H1 (cell line): Measurements from ENCODE around the gene TMEM178B. TPM values are rescaled to one million over a fixed set of nuclear protein-coding genes. Genes with fewer than 3 reads are reported as not detected.

Experiments
- ASH2L ChIP-seq: fragments of 200-600, 300-600 bp; sonication (generic); IDR thresholded peaks from one replicate; pipeline ENCODE4 v1.7.1; 2017; ENCODE audit warnings: low read length
- CREB1 ChIP-seq: IDR thresholded peaks from 2 replicates; pipeline ENCODE4 v1.6.1; 2012; ENCODE audit warnings: inconsistent platforms
- CTBP2 ChIP-seq: IDR thresholded peaks from 2 replicates; pipeline ENCODE4 v1.7.0; 2011; ENCODE audit warnings: borderline replicate concordance, mild to moderate bottlenecking, moderate library complexity, mixed read lengths, low read length; ENCODE audit not compliant: insufficient read depth, insufficient read length
- FOSL1 ChIP-seq: IDR thresholded peaks from 2 replicates; pipeline ENCODE4 v1.6.1; 2011; ENCODE audit warnings: mild to moderate bottlenecking, low read depth, low read length, moderate library complexity; ENCODE audit not compliant: insufficient read depth
- GABPA ChIP-seq: IDR thresholded peaks from 2 replicates; pipeline ENCODE4 v1.6.1; 2011; ENCODE audit warnings: mild to moderate bottlenecking, low read length, moderate library complexity, borderline replicate concordance; ENCODE audit not compliant: insufficient read depth
- GTF2F1 ChIP-seq: IDR thresholded peaks from 2 replicates; pipeline ENCODE4 v1.6.1; 2012; ENCODE audit warnings: low read depth, low read length, improper control_type of control experiment, borderline replicate concordance
- JUN ChIP-seq: IDR thresholded peaks from 2 replicates; pipeline ENCODE4 v1.6.1; 2011; ENCODE audit warnings: low read depth, mild to moderate bottlenecking, improper control_type of control experiment, low read length
- KDM4A ChIP-seq: IDR thresholded peaks from one replicate; pipeline ENCODE4 v1.7.1; 2012; ENCODE audit warnings: low read depth, mild to moderate bottlenecking, moderate library complexity, low read length, inconsistent platforms; ENCODE audit not compliant: severe bottlenecking
- NANOG ChIP-seq: IDR thresholded peaks from 2 replicates; pipeline ENCODE4 v1.6.1; 2011; ENCODE audit warnings: low read length, low read depth, mild to moderate bottlenecking, inconsistent platforms; ENCODE audit not compliant: insufficient read depth, poor library complexity, severe bottlenecking
- NRF1 ChIP-seq: IDR thresholded peaks from 2 replicates; pipeline ENCODE4 v1.6.1; 2011; ENCODE audit warnings: mild to moderate bottlenecking, low read depth, low read length, improper control_type of control experiment
- PHF8 ChIP-seq: fragments of 200-600 bp; sonication (generic); conservative IDR thresholded peaks from 2 replicates; pipeline ENCODE4 v1.7.1; 2012; ENCODE audit warnings: low read depth, mild to moderate bottlenecking, inconsistent platforms, low read length, moderate library complexity
- POLR2A ChIP-seq, 2 experiments: IDR thresholded peaks; 1 replicate in 1 of 2; 2 replicates in 1 of 2; pipeline ENCODE4 v1.6.1; 2011; ENCODE audit warnings: low read depth in 2 of 2, low read length in 2 of 2, mild to moderate bottlenecking in 2 of 2; ENCODE audit errors: control extremely low read depth in 1 of 2
- POLR2AphosphoS5 ChIP-seq: IDR thresholded peaks from 2 replicates; pipeline ENCODE4 v1.6.1; 2011; ENCODE audit warnings: low read depth, low read length
- RAD21 ChIP-seq, 2 experiments: IDR thresholded peaks in 1 of 2; conservative IDR thresholded peaks in 1 of 2; 2 replicates each; pipeline ENCODE4 v1.6.1; 2011; ENCODE audit warnings: low read depth in 2 of 2, low read length in 2 of 2, improper control_type of control experiment in 1 of 2, inconsistent platforms in 1 of 2, mild to moderate bottlenecking in 1 of 2, moderate library complexity in 1 of 2
- RBBP5 ChIP-seq: IDR thresholded peaks from 2 replicates; pipeline ENCODE4 v1.7.1; 2012; ENCODE audit warnings: low read depth, mild to moderate bottlenecking, inconsistent platforms, low read length, moderate library complexity, borderline replicate concordance
- SP4 ChIP-seq: IDR thresholded peaks from 2 replicates; pipeline ENCODE4 v1.6.1; 2012; ENCODE audit warnings: low read length, inconsistent platforms
- SUZ12 ChIP-seq: fragments of 200-600 bp; sonication (generic); IDR thresholded peaks from 2 replicates; pipeline ENCODE4 v1.6.1; 2012; ENCODE audit warnings: mild to moderate bottlenecking, inconsistent platforms, low read length, moderate library complexity, mixed read lengths
- TEAD4 ChIP-seq: IDR thresholded peaks from 2 replicates; pipeline ENCODE4 v1.6.1; 2012; ENCODE audit warnings: low read depth, low read length, inconsistent platforms, mixed read lengths
- polyA plus RNA-seq, 7 experiments: library from polyadenylated mRNA; depleted of rRNA in 3 of 7; stranded (reverse) in 5 of 7; unstranded in 2 of 7; fragments of >200 nt in 5 of 7; fragments of 200-250 nt in 2 of 7; gene quantifications; 1 replicate in 5 of 7; 2 replicates in 1 of 7; 4 replicates in 1 of 7; pipeline versions ENCODE4 v1.2.1 to v1.2.3, GENCODE V29; 2011 to 2013; ENCODE audit warnings: missing spikeins in 2 of 7, mixed read lengths in 2 of 7
- total RNA-seq: library from RNA; stranded (reverse); fragmentation: NEBNext Ultra II Directional; extraction: Animal tissue kit (Norgen Biotek cat#: 25700); gene quantifications from 2 replicates; pipeline ENCODE4 v1.2.1, GENCODE V29; 2021
- TF ChIP-seq, protein P1 (sequence below), 3 experiments: IDR thresholded peaks; 1 replicate in 2 of 3; 2 replicates in 1 of 3; pipeline versions ENCODE4 v1.5.1 to v1.6.1; 2011; ENCODE audit warnings: low read length in 3 of 3, mild to moderate bottlenecking in 3 of 3, inconsistent platforms in 2 of 3, low read depth in 1 of 3, moderate library complexity in 1 of 3; ENCODE audit not compliant: insufficient read depth in 1 of 3; ENCODE audit errors: control extremely low read depth in 1 of 3
- TF ChIP-seq, protein P2 (sequence below): IDR thresholded peaks from 2 replicates; pipeline ENCODE4 v1.6.1; 2011; ENCODE audit warnings: low read depth, mild to moderate bottlenecking, low read length; ENCODE audit not compliant: insufficient read depth

The TMEM178B gene
- total and polyA plus RNA-seq, 2 of the 8 experiments (the other 6 are each of a cell fraction or from before 2014, with no cell fraction given): 5.3 to 18.1 TPM

DNA sequence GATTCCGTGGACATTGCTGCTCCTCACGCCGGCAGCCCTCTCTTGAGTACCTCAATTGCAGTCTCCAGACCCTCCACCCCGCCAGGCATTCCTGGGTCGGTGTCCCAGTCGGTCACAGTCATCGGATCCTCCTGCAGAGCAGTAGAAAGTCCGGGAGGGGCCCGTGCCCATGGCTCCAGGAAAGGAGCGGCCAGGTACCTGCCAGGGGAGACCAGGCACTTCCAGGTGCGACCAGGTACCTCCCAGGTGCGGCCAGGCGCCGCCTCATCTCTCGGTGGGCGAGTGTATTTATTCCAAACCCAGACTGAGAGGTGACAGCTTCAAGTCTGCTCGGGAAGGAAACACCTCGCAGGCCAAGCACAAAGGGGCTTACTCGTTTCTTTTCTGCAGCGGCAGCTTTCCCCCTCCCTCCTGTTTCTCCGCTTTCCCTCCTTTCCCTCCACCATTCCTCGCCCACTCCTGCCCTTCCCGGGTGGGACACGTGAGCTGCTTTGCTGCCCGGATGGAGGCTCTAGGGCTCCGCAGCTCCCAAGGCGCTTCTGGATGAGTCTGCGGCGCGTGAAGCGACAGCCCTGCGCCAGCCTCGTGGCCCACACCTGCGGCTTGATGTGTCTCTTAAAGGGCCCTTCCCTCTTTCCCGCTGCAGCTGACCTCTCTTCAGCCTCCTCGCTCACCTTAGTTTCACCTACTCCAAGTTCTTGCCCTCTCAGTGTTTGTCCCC lies 438.0 kb downstream of the TMEM178B start (continued):
- TF ChIP-seq, protein P1, sequence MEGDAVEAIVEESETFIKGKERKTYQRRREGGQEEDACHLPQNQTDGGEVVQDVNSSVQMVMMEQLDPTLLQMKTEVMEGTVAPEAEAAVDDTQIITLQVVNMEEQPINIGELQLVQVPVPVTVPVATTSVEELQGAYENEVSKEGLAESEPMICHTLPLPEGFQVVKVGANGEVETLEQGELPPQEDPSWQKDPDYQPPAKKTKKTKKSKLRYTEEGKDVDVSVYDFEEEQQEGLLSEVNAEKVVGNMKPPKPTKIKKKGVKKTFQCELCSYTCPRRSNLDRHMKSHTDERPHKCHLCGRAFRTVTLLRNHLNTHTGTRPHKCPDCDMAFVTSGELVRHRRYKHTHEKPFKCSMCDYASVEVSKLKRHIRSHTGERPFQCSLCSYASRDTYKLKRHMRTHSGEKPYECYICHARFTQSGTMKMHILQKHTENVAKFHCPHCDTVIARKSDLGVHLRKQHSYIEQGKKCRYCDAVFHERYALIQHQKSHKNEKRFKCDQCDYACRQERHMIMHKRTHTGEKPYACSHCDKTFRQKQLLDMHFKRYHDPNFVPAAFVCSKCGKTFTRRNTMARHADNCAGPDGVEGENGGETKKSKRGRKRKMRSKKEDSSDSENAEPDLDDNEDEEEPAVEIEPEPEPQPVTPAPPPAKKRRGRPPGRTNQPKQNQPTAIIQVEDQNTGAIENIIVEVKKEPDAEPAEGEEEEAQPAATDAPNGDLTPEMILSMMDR (IDR thresholded peaks at IDR 0.05; ENCODE audit: control extremely low read depth in 1 of 3, insufficient read depth in 1 of 3, low read depth in 1 of 3, low read length in 3 of 3): no peak
- TF ChIP-seq RBBP5 (peak; percentile 55; the same call in 1 of the 2 replicates), ASH2L (peak; percentile 50), POLR2A (IDR thresholded peaks at IDR 0.05; ENCODE audit: control extremely low read depth in 1 of 2, low read depth in 2 of 2, low read length in 2 of 2) (0 out of 3 replicates have a peak, but pooled peaks of 1 of the 2 experiments have one; percentile 41), POLR2AphosphoS5 (0 out of 2 replicates have a peak, but pooled peaks have one; percentile 39), RAD21 (IDR thresholded peaks at IDR 0.05 in 1 of 2, conservative IDR thresholded peaks at IDR 0.05 in 1 of 2; ENCODE audit: low read depth in 2 of 2, low read length in 2 of 2) (no peak), PHF8 (0 out of 2 replicates have a peak, but pooled peaks have one; percentile 32), JUN (no peak), GABPA (no peak), CREB1 (peak; percentile 93), KDM4A (peak; percentile 80), GTF2F1 (peak; percentile 61; the same call in 1 of the 2 replicates), FOSL1 (0 out of 2 replicates have a peak, but pooled peaks have one; percentile 22), NANOG (peak; percentile 16), SUZ12 (0 out of 2 replicates have a peak, but pooled peaks have one; percentile 27), CTBP2 (peak; percentile 52), NRF1 (no peak), SP4 (no peak), TEAD4 (no peak)
- TF ChIP-seq, protein P2, sequence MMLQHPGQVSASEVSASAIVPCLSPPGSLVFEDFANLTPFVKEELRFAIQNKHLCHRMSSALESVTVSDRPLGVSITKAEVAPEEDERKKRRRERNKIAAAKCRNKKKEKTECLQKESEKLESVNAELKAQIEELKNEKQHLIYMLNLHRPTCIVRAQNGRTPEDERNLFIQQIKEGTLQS: peak; percentile 38; the same call in 1 of the 2 replicates
